GM19193 (cell line): ENCODE measurements around the gene BRD7.

Experiments
- POLR2A ChIP-seq: IDR thresholded peaks from 4 replicates; pipeline ENCODE4 v1.6.1; 2011; ENCODE audit not compliant: insufficient read depth, insufficient read length; ENCODE audit errors: extremely low read depth

BRD7 gene

DNA sequence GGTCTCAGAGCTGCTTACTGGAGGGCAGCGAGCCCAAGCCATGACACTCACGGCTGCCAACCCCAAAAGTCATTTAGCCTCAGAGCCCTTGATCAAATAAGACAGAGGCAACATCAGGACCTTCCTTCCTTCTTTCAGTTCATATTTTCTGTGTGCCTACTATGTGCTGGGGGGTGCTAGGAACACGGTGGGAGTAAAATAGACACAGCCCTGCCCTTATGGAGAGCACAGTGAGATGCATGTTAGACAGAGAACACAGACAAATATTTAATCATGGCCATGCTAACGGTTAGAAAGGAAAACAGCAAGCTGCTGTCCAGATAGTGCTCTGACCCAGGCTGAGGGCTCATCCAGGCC, 4.5 kb upstream of the BRD7 start:
- TF ChIP-seq POLR2A: no peak

DNA sequence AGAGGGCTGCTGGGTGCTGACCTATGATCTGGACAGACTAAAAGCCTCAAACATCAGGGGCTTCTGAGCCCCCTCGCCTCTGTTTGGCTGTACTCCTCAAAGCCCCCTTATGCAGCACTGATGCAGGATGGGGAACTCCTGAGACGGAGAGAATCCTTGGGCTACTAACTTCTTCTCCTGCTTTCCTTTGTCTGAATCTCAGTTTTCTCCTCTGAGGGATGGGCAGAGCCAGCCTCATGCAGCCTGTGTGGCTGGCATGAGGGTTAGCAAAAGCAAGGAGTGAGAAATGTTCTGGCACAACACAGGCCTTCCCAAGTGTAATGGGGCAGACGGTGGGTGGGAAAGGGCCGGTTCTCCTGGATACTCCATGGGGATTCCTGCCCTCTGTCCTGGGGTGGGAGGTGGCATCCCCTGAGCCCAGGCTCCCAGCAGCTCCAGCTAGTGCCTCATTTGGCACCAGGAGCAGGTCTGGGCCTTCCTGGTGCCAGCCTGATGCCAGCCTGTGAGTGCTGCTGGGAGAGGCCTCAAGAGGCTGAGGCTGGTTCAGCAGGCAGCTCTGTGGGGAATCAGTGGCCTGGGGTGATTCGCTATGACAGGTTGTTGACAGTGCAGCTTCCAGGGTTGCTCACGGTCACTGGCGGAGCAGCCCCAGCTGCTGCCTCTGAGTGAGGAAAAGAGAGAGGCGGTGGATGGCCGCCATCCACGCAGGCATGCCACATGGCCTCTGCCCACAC, 4.0 kb upstream of the BRD7 start:
- TF ChIP-seq POLR2A: no peak

DNA sequence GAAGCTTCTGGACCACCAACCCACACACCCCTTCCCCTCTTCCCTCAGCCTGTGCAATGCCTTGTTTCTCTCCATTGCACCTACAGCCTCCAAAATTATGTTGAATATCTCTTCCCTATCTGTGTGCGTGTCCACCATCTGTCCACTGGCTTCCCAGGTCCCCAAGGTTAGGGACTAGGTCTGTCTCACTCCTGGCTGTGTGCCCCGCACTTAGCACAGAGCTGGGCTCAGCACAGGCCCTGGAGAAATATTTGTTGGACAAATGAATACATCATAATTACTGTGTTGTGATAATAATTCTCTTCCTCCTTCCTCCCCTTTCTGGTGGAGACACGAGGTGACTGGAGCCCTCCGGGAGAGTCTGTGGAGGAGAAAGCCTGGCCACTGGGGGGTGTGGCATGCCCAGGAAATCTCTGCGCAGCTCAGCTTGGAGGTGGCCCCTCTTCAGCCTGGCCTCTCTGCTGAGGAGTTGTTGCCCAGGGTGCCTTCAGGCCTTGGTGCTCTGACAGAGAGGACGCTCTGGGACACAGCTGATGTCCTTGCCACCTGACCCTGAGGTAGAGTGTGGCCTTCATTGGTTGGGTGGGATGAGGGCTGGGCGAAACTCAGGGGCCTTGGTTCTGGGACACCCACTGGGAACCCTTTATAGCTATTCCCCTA, 3.3 kb upstream of the BRD7 start:
- TF ChIP-seq POLR2A: no peak

DNA sequence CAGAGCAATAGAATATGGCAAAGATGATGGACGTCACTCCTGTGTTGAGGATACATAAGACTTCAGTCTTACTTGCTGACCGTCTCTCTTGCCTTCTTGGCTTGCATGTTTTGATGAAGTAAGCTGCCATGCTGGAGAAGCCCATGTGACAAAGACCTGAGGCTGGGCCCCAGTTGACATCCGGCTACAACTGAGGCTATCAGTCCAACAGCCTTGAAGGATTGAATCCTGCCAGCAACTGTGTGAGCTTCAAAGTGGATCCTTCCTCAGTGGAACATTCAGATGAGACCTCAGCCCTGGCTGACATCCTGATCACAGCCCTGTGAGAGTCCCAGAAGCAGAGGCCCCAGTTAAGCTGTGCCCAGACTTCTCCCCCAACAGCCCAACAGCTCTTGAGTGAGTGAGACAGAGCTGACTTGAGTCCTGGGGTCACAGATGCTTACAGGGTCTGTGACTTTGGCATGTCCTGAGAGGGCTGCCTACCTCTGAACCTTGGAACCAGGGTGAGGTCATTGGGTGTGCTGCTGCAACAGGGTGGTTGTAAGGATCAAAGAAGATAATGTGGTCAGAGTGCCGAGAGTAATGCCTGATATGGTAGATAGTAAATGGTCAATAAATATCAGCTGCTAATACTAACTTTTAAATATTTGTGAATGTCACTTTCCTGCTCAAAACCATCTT, 2.4 kb upstream of the BRD7 start:
- no peak for TF ChIP-seq POLR2A

DNA sequence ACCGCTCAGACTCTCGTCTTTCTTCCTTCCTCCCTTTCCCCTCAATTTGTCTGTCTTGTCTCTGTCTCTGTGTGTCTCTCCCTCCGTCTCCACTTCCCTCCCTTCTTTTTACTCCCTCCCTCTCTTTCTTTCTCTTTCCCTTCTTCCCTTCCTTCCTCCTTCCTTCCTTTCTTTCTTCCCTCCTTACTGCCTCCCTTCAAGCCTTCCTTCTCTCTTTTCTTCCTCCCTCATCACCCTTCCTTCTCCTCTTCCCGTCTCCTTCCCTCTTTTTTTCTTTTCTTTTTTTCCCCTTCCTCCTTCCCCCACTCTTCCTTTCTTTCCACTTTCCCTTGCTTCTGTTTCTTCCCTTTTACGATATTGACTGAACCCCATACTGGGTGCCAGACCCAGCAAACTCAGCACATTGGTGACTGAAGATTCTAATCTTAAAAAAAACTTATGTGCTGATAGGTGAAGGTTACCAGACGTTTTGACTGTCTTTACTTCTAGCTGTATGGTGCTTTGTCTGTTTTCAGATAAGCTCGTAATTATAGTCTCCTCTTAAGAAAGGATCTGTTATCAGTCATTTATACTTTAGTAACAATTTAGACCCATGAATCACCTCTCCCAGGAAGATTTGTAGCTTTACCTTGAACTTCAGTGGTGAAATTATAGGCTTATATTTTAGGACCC, 481 bp upstream of the BRD7 start:
- TF ChIP-seq POLR2A: no peak

DNA sequence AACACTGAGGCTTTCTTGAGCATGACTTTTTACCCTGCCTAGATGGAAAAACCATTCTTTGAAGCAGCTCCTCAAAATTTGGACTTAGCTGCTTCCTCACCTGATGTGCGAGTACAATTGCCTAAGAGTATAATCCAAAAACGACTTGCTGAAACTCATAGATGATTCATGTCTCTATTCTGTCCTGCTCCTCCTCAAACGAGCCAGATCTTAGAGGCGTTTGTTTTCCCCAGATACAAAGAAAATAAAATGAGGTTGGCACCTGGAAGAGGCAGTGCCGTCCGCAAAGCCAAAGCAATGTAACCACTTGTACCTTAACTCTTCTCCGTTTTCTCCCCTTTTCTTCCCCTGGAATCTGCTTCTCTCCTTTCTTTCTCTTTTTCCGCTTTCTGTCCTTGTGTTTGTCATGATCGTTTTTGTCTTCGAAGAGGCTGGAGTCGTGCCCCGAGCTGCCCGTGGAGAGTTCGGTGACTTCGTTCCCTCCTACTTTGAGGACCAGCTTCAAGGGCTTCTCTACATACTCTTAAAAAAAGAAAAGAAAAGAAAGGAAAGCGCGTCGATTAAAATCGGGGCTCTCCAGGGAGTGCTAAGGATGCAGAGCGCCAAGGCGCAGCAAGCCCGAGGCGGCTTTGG, 895 bp downstream of the BRD7 start:
- no peak for TF ChIP-seq POLR2A

DNA sequence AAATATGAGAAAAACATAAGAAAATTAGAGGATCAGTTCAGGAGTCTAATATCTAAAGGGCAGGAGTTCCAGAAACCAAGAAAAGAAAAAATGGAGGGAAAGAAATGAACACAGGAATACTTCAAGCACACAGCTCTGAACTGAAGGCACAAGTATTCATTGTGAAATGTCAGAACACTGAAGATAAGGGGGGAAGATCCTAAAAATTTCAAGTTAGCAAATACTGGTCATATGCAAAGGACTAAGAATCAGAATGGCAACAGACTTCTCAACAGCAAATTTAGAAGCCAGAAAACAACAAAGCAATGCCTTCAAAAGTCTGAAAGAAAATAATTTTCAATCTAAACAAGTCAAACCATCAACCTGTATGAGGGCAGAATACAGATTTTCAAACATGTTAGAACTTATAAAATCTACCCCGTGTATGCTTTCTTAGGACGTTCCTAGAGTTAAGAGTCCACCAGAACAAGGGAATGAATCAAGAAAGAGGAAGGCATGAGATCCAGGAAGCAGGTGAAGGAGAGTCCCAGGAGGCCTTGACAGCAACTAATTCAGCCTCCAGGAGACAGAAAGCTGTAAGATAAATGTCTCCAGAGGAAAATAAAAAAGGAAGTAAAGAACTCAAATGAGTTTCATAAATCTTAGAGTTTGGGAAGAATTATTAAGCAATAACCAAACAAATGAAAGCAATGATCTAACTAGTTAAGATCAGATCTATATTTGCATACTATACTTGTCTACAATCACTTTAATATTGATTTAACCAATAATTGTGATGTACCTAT, 2.8 kb downstream of the BRD7 start:
- no peak for TF ChIP-seq POLR2A

DNA sequence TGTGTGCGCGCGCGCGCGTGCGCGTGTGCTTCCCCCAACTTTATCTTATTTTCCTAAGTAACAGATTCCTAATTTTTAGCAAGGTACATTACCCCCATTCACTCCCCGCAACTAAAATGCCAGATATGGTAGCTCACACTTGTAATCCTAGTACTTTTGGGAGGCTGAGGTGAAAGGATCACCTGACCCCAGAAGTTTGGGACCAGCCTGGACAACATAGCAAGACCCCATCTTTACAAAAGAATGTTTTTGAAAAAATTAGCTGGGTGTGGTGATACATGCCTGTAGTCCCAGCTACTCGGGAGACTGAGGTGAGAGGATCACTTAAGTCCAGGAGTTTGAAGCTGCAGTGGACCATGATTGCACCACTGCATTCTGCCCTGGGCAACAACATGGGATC, 5.1 kb downstream of the BRD7 start:
- TF ChIP-seq POLR2A: no peak

DNA sequence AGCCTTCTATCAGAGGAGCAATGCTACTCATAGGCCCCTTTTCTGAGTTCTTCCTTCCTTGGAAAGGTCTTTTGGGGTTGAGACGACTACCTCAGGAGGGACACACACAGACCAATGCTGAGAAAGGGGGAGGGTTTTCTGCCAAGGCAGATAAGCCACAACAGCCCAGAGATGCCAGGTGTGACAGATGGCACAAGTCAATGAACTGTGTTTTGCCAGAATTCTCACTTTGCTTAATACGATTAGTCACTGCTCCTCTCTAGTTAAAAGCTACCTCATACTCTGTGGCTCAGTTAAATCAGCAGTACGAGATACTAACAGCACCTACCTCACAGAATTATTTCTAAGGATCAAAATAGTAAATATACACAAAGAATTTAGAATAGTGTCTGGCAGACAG, 8.0 kb downstream of the BRD7 start:
- no peak for TF ChIP-seq POLR2A

DNA sequence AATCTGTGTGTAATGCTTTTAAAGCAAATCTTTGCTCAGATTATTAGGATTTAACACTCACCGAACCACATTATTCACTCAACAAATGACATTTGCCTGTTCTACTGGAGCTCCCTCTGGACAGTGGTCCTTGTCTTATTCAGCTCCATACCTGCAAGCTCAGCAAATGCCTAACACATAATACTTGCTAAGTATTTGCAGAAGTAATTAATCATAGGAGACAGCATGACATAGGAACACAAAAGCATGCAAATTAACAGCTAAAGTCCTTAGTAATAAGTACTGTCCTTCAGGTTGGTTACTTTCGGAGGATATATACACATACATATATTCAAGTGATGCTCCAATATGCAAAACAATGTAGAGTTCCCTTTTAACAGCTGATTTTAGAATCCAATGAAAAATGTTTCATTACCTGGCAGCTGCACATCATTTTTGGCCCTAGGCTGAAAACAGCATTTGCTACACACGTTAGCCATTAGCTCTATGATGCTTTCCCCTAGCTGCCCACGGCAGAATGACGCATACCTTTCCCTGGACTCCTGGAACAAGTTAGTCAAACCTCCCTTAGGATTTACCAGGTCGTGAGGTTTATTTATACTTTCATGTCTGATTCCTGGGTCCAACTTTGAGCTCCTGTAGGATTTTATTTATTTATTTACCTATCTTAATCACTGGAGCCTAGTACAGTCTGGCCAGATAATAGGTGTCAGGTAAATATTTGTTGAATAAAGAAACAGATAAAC, 8.6 kb downstream of the BRD7 start:
- TF ChIP-seq POLR2A: no peak

DNA sequence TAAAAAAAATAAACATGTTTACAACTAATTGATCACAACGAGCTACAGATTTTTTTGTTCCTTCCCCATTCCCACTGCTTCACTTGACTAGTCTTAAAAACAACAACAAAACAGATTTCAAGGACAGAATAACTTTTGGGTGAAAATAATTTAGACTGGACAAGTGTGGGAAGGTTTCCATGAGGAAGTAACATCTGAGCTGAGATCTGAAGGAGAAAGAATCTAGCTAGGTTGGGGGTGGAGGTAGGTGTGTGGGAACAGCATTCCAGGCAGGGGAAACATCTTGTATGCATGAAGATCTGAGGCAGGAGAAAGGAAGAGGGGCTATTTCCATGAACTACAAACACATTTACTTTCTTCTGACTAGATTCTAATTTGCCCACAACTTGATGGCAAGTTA, 9.2 kb downstream of the BRD7 start:
- no peak for TF ChIP-seq POLR2A

DNA sequence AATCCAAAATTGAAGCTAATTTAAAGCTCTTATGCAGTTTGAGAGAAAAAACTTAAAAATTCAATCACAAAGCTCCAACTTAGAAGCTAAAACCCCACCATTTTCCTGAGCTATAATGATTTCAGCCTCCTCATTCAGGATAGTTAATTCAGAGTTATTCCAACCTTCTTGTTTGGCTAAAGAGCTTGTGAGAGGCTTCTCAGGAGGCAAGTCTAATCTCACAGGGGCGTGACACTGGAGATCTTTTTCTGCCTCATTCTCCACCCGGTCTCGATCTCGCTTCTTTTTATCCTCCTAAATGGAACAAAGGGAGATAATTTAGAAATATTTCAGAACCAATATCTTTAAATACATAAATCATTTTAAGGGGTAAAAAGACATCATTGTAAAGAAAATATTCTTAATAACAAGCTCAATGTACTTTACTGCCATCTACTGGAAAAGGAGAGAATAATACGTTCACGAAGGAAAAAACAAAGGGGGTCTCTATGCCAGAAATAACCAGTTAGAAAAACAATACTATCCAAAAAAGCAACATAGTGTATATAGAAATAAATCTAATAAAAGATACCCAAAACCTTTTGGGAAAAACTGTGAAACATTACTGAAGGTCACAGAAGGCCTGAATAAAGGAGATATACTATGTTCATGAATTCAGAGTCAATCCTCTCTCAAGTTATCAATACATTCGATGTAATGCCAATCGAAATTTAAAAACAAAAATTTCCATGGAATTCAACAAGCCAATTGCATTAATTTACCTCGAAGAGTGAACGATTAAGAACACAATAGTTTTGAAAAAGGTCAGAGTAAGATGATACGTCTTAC, 13.9 kb downstream of the BRD7 start:
- no peak for TF ChIP-seq POLR2A

DNA sequence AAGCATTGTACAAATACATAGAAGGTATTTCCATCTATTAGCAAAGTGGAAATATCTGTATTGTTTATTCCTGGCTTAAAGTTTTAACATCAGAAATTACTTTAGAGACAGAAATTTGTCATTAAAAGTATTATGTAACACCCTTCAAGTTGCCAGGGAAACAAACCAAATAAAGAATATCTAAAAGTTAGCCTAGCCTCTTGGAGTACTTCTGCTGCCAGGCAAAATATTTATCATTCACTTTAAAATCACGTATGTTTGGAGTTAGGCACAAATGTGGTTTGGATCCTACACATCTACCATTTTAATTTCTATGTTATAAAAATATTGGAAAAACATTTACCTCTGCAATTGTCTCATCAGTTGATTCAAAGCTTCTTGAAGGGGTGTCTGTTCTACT, 14.7 kb downstream of the BRD7 start:
- no peak for TF ChIP-seq POLR2A
